GM10266 (cell line): ENCODE data around the gene GOLGA8J.
"Not testable (repeated sequence)": the region's sequence is repeated elsewhere in the genome, so short reads cannot be mapped to it uniquely, and the experiment has no call there.

Source experiments
- DNase-seq: peaks from one replicate; pipeline ENCODE4 v3.0.0; 2012; ENCODE audit errors: extremely low spot score
- TF ChIP-seq, protein P1 (sequence below): IDR thresholded peaks from 2 replicates; pipeline ENCODE4 v1.5.1; 2012; ENCODE audit warnings: mild to moderate bottlenecking, low read depth; ENCODE audit not compliant: control insufficient read depth, insufficient read depth; ENCODE audit errors: missing control alignments

Gene GOLGA8J

GRCh38 chr15:30062881-30063280 lies 19.9 kb upstream of the GOLGA8J start:
- DNase-seq, result no peak
- TF ChIP-seq, protein P1, sequence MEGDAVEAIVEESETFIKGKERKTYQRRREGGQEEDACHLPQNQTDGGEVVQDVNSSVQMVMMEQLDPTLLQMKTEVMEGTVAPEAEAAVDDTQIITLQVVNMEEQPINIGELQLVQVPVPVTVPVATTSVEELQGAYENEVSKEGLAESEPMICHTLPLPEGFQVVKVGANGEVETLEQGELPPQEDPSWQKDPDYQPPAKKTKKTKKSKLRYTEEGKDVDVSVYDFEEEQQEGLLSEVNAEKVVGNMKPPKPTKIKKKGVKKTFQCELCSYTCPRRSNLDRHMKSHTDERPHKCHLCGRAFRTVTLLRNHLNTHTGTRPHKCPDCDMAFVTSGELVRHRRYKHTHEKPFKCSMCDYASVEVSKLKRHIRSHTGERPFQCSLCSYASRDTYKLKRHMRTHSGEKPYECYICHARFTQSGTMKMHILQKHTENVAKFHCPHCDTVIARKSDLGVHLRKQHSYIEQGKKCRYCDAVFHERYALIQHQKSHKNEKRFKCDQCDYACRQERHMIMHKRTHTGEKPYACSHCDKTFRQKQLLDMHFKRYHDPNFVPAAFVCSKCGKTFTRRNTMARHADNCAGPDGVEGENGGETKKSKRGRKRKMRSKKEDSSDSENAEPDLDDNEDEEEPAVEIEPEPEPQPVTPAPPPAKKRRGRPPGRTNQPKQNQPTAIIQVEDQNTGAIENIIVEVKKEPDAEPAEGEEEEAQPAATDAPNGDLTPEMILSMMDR, result no peak

GRCh38 chr15:30063835-30064546 lies 18.8 kb upstream of the GOLGA8J start:
- TF ChIP-seq, protein P1, result no peak
- DNase-seq, result no peak

GRCh38 chr15:30065025-30065801 lies 17.5 kb upstream of the GOLGA8J start:
- TF ChIP-seq, protein P1, result no peak
- no peak for DNase-seq

DNA sequence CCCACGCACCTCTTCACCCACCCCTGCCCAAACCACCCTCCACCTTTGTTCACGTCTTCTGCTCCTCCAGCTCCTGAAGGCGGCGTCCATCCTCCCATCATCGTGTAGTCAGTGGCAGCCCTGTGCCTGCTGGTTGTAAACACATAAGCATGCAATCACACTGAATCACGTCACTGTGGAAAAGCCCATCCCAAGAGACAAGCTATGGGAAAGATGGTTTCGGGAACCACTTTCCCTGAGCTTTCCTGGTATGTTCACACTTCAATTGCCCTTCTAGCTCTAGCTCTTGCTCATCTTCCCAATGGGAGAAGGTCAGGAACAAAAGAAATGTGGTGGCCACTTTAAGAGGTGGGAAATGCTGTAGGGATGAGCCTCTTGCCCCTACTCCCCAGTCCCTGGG lies 14.4 kb upstream of the GOLGA8J start:
- no peak for DNase-seq
- TF ChIP-seq, protein P1, result no peak

DNA sequence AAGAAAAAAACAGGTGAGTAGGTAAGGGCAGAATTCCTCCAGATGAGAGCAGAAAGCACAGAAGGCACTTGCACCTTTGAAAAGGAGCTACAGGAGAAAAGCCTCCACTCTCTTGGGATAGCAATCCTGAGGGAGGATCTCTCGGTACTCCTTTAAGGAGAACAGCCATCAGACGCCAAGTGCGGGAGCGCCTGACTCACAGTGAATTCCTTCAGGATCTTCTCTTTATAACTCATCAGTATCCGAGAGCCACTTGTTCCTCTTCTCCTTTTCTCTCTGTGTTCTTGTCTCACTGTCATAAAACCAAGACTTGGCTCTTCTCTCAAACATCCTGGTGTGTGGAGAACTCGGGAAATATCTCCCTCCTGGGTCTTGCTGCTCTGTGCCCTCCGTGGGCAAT lies 10.1 kb upstream of the GOLGA8J start:
- TF ChIP-seq, protein P1, result no peak
- DNase-seq, result no peak

GRCh38 chr15:30073915-30074314 lies 8.8 kb upstream of the GOLGA8J start:
- DNase-seq, result no peak
- TF ChIP-seq, protein P1, result no peak

GRCh38 chr15:30080816-30081215 lies 1.9 kb upstream of the GOLGA8J start:
- DNase-seq, result not testable (repeated sequence)

GRCh38 chr15:30097827-30098226 lies 15.1 kb downstream of the GOLGA8J start:
- DNase-seq, result not testable (repeated sequence)

GRCh38 chr15:30102890-30103289 lies 20.1 kb downstream of the GOLGA8J start:
- DNase-seq, result not testable (repeated sequence)

GRCh38 chr15:30103941-30104507 lies 21.3 kb downstream of the GOLGA8J start:
- DNase-seq, result not testable (repeated sequence)

DNA sequence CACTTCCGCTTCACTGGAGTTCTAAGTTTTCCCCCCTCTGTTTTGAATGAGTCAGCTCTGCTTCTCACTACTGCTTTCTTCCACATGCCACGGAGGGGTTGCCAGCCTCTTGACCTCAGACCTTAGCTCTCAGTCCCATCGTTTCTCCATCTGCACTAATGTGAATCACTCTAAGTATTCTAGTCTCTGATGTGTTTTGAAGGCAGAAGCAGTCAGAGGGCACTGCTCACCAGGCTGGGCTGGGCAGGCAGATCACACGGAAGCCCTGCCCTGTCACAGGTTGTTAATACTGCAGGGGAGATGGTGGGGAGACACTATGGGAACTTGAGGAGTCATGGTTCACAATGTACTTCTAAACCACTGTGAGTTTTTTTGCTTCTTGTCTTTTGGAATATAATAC lies 27.8 kb downstream of the GOLGA8J start:
- DNase-seq, result not testable (repeated sequence)

DNA sequence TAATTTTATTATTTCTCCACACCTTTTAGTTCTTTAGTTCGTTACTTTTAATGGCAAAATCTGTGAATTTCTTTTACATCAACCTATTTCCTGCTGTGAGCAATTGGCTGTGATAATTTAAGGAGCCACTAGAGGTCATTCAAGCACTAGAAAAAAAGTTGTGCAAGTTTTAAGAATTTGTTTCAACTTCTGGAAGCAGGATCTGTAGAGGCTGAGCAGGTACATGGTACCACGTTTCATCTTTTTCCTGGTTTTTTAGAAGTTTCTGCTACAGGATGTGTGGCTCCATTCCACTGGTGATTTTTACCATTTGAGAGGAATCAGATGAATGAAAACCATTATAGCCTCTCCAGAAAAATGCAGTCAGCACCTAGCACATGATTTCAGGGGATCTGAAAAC lies 47.3 kb downstream of the GOLGA8J start:
- not testable (repeated sequence) for DNase-seq

GRCh38 chr15:30134751-30135150 lies 52.0 kb downstream of the GOLGA8J start, which contains the start of gene GOLGA8T:
Gene GOLGA8T (plus strand): TSS chr15:30135051. CDS start chr15:30135149, 98 bp downstream.
- DNase-seq, result not testable (repeated sequence)
